NCI-H82 treated with DMSO at 0.1 percent for 48 hours (cell line): ENCODE data around the gene HSPA12B.
A peak's percentile ranks its signal among the peaks of the same experiment; 100 is the strongest.

Source experiments
- DNase-seq: peaks from one replicate; lab custom pipeline; 2025; ENCODE audit not compliant: unreplicated experiment; lab: John Stamatoyannopoulos, UW

HSPA12B gene

GRCh38 chr20:3763671-3764601 lies 31.5 kb downstream of the HSPA12B start:
- DNase-seq: no peak

GRCh38 chr20:3764659-3765058 lies 32.2 kb downstream of the HSPA12B start:
- DNase-seq: no peak

GRCh38 chr20:3765171-3765882 lies 32.8 kb downstream of the HSPA12B start:
- no peak for DNase-seq

- DNase-seq: no peak
Measured at GRCh38 chr20:3766422-3767109, 34.1 kb downstream of the HSPA12B start.

- DNase-seq: no peak
Measured at GRCh38 chr20:3767110-3767426, 34.6 kb downstream of the HSPA12B start.

- peak; percentile 89 for DNase-seq
Measured at GRCh38 chr20:3767427-3768341, 35.2 kb downstream of the HSPA12B start, which contains the start of gene ADISSP. Gene ADISSP, minus strand, starts transcription at chr20:3767753. Its CDS starts 7,653 bp downstream, at chr20:3760100.

- DNase-seq: peak; percentile 85
Measured at GRCh38 chr20:3768342-3769130, 36.1 kb downstream of the HSPA12B start.

- DNase-seq: no peak
Measured at GRCh38 chr20:3771552-3772058, 39.1 kb downstream of the HSPA12B start.

GRCh38 chr20:3775457-3776108 lies 43.1 kb downstream of the HSPA12B start:
- no peak for DNase-seq

GRCh38 chr20:3777381-3777715 lies 44.9 kb downstream of the HSPA12B start:
- no peak for DNase-seq

GRCh38 chr20:3777716-3778629 lies 45.5 kb downstream of the HSPA12B start:
- DNase-seq: no peak

GRCh38 chr20:3778976-3779375 lies 46.5 kb downstream of the HSPA12B start:
- no peak for DNase-seq

- peak; percentile 96 for DNase-seq
Measured at GRCh38 chr20:3781153-3781910, 48.8 kb downstream of the HSPA12B start, which contains the start of gene SPEF1. Gene SPEF1, minus strand, starts transcription at chr20:3781448. Its CDS starts 161 bp downstream, at chr20:3781287.

- DNase-seq: no peak
Measured at GRCh38 chr20:3782597-3782996, 50.1 kb downstream of the HSPA12B start.

GRCh38 chr20:3783068-3783489 lies 50.6 kb downstream of the HSPA12B start:
- DNase-seq: no peak

- DNase-seq: no peak
Measured at GRCh38 chr20:3783511-3784195, 51.2 kb downstream of the HSPA12B start.
